ENCODE results near the gene POMT2. TPM values are rescaled to one million over a fixed set of nuclear protein-coding genes. Genes with fewer than 3 reads are reported as not detected.

POMT2 gene
- total and polyA plus RNA-seq, 2 donors (not counting 3 experiments of a cell fraction or from before 2014, with no cell fraction given) = 19.5 to 48.2 TPM

DNA sequence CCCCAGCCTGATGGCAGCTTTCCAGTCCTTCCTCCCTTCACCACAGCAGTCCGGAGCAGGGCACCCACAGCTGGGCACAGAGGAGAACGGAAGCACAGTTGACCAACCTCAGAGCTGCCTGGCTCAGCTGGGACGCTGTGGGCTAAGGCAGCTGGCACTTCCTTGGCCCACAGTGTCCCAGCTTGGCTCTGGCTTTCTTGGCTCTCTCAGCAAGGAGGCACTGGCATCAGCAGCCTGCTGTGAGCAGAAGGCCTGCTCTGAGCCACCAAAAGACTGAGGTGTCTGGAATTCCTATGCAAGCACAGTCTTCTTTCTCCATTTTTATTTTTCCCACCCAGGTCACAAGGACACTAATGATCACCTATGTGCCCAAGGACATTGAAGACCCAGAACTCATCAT, 82.3 kb downstream of the POMT2 start:
- dilution Hi-C loops (cut with MboI; ENCODE audit: extremely low pct_ligation_motif_present, low sequenced_read_pairs) = no loop called here
- no peak overlapping the region for H3K9ac ChIP-seq (replicated peaks; ENCODE audit: extremely low read depth, insufficient read depth, low read length)

More for the DNA sequence above, 82.3 kb downstream of the POMT2 start:
- H3K36me3 ChIP-seq (ENCODE audit: control insufficient read depth in 2 of 2, extremely low read depth in 1 of 2, insufficient read depth in 2 of 2, low read length in 2 of 2) = no peaks in the 10 kb centered on the region
- intact Hi-C loops (cut with micrococcal nuclease) = no loop called here
- ChIA-PET POLR2A (no interaction called here), CTCF (interaction anchor here (1.1 to 1.2 kb wide), 2 partner anchors 78 to 87 kb away, joined by 4 read pairs; no protein-coding TSS in a partner anchor)
- no peaks in the 10 kb centered on the region for H3K79me2 ChIP-seq (ENCODE audit: control insufficient read depth, insufficient read depth, low read length)
- no peak for TF ChIP-seq JUN (IDR thresholded peaks at IDR 0.05; ENCODE audit: borderline replicate concordance, insufficient read depth, insufficient read length, low read depth)
- TF ChIP-seq EZH2 (IDR thresholded peaks at IDR 0.05; ENCODE audit: borderline replicate concordance, low read depth, low read length, severe bottlenecking) = no peak
- TF ChIP-seq CTCF (IDR thresholded peaks at IDR 0.05; ENCODE audit: extremely low read depth in 1 of 2, insufficient read depth in 1 of 2, low read depth in 1 of 2, low read length in 2 of 2) = no peak
- no peak for TF ChIP-seq POLR2A (IDR thresholded peaks at IDR 0.05; ENCODE audit: low read depth, low read length)
- TF ChIP-seq, protein P1, sequence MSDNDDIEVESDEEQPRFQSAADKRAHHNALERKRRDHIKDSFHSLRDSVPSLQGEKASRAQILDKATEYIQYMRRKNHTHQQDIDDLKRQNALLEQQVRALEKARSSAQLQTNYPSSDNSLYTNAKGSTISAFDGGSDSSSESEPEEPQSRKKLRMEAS (IDR thresholded peaks at IDR 0.05; ENCODE audit: insufficient read depth, insufficient read length) = no peak
- no peak for TF ChIP-seq FOS (IDR thresholded peaks at IDR 0.05; ENCODE audit: borderline replicate concordance, insufficient read depth, low read length)
- no peak for TF ChIP-seq MYC (IDR thresholded peaks at IDR 0.05; ENCODE audit: low read depth, low read length)
- no peak for TF ChIP-seq POLR2AphosphoS5 (IDR thresholded peaks at IDR 0.05; ENCODE audit: insufficient read depth, low read depth, low read length)
- no peak for TF ChIP-seq GATA2 (IDR thresholded peaks at IDR 0.05; ENCODE audit: insufficient read depth, insufficient read length, low read depth, low read length)
- H4K20me1 ChIP-seq (replicated peaks; ENCODE audit: control insufficient read depth, extremely low read depth, insufficient read depth, low read length) = no peaks in the 10 kb centered on the region
- H2AFZ ChIP-seq (ENCODE audit: low read depth, low read length) = no peak overlapping the region
- FAIRE-seq (no peak), DNase-seq (ENCODE audit: low read depth, low spot score) (no peak)
- H3K27me3 ChIP-seq (ENCODE audit: control insufficient read depth in 2 of 2, insufficient read depth in 2 of 2, low read length in 2 of 2) = no peaks in the 10 kb centered on the region
- H3K4me2 ChIP-seq (ENCODE audit: insufficient read depth, low read length) = no peak overlapping the region
- no peaks in the 10 kb centered on the region for H3K4me1 ChIP-seq (ENCODE audit: control insufficient read depth, extremely low read depth, insufficient read depth, low read length)
- H3K9me1 ChIP-seq (replicated peaks; ENCODE audit: control insufficient read depth, extremely low read depth, insufficient read depth, low read length) = no peaks in the 10 kb centered on the region
- no TSS peak for BruUV-seq (replicated peaks)
- H3K9me3 ChIP-seq (replicated peaks; ENCODE audit: control insufficient read depth, insufficient read depth, low read length) = no peaks in the 10 kb centered on the region
- no peak overlapping the region for H3K27ac ChIP-seq (ENCODE audit: insufficient read depth, low read depth, low read length)
- no peak overlapping the region for H3K4me3 ChIP-seq (replicated peaks in 1 of 3; ENCODE audit: insufficient read depth in 1 of 3, low read depth in 1 of 3, low read length in 3 of 3)
